GM12878 (cell line): Measurements from ENCODE around the gene ZBTB3. TPM values are rescaled to one million over a fixed set of nuclear protein-coding genes. Genes with fewer than 3 reads are reported as not detected.

Experiments used
- E2F4 ChIP-seq: IDR thresholded peaks from 2 replicates; pipeline ENCODE4 v1.6.1; 2012; ENCODE audit warnings: low read depth, low read length, improper control_type of control experiment
- EGR1 ChIP-seq, 2 experiments: IDR thresholded peaks; 1 replicate in 1 of 2; 2 replicates in 1 of 2; pipeline ENCODE4 v1.6.1; 2011 to 2012; ENCODE audit warnings: low read depth in 2 of 2, low read length in 2 of 2, borderline replicate concordance in 1 of 2, mild to moderate bottlenecking in 1 of 2, moderate library complexity in 1 of 2
- EP300 ChIP-seq, 2 experiments: fragments of 150-350 bp in 1 of 2; IDR thresholded peaks; 2 replicates each; pipeline ENCODE4 v1.6.1; 2011 to 2012; ENCODE audit warnings: low read depth in 2 of 2, low read length in 2 of 2, borderline replicate concordance in 1 of 2, improper control_type of control experiment in 1 of 2, inconsistent platforms in 1 of 2; ENCODE audit not compliant: control insufficient read depth in 1 of 2
- FOXM1 ChIP-seq: IDR thresholded peaks from 2 replicates; pipeline ENCODE4 v1.6.1; 2012; ENCODE audit warnings: low read depth, mild to moderate bottlenecking, inconsistent platforms, low read length, moderate library complexity
- NFXL1 ChIP-seq: fragments of 450-650 bp; IDR thresholded peaks from 2 replicates; pipeline ENCODE4 v1.6.1; 2017; ENCODE audit warnings: antibody characterized with exemption, mild to moderate bottlenecking, borderline replicate concordance
- NR2C1 ChIP-seq: fragments of 450-650 bp; IDR thresholded peaks from 2 replicates; pipeline ENCODE4 v1.6.1; 2017; ENCODE audit warnings: antibody characterized with exemption, mild to moderate bottlenecking, moderate library complexity
- RBBP5 ChIP-seq: fragments of 200-600 bp; sonication (generic); conservative IDR thresholded peaks from 2 replicates; pipeline ENCODE4 v1.6.1; 2016
- RFX5 ChIP-seq: IDR thresholded peaks from 2 replicates; pipeline ENCODE4 v1.6.1; 2011; ENCODE audit warnings: low read depth, low read length, improper control_type of control experiment
- SIX5 ChIP-seq: IDR thresholded peaks from 2 replicates; pipeline ENCODE4 v1.6.1; 2011; ENCODE audit warnings: mild to moderate bottlenecking, low read depth, low read length, moderate library complexity; ENCODE audit not compliant: severe bottlenecking
- SMAD1 ChIP-seq: fragments of 450-650 bp; IDR thresholded peaks from 2 replicates; pipeline ENCODE4 v1.6.1; 2018; ENCODE audit warnings: mild to moderate bottlenecking, low read depth; ENCODE audit not compliant: partially characterized antibody
- SMAD5 ChIP-seq: IDR thresholded peaks from 2 replicates; pipeline ENCODE4 v1.6.1; 2016; ENCODE audit warnings: antibody characterized with exemption, low read depth
- SP1 ChIP-seq: IDR thresholded peaks from one replicate; pipeline ENCODE4 v1.6.1; 2011; ENCODE audit warnings: low read depth, low read length
- TARDBP ChIP-seq: IDR thresholded peaks from 2 replicates; pipeline ENCODE4 v1.6.1; 2016; ENCODE audit warnings: borderline replicate concordance
- TCF7 ChIP-seq: IDR thresholded peaks from 2 replicates; pipeline ENCODE4 v1.6.1; 2014; ENCODE audit warnings: antibody characterized with exemption, borderline replicate concordance
- ZNF592 ChIP-seq: fragments of 450-650 bp; IDR thresholded peaks from 2 replicates; pipeline ENCODE4 v1.6.1; 2017; ENCODE audit warnings: mild to moderate bottlenecking, moderate library complexity
- polyA plus RNA-seq, 11 experiments: library from polyadenylated mRNA; depleted of rRNA in 4 of 11; unstranded in 6 of 11; stranded (reverse) in 5 of 11; fragments of >200 nt; fragmentation: Nextera tagmentation in 4 of 11; fragmentation: Illumina TruSeq in 1 of 11; extraction: Ambion mirVana in 4 of 11; extraction: Trizol in 1 of 11; gene quantifications; 1 replicate in 1 of 11; 2 replicates in 10 of 11; pipeline versions ENCODE4 v1.2.1 to v1.2.3, GENCODE V29; 2011 to 2016; ENCODE audit warnings: inconsistent platforms in 2 of 11, missing spikeins in 2 of 11, low read depth in 1 of 11
- total RNA-seq, 4 experiments: library from RNA; depleted of rRNA in 3 of 4; stranded (reverse); fragments of >200 nt in 3 of 4; fragmentation: Illumina TruSeq in 1 of 4; extraction: Trizol in 1 of 4; gene quantifications; 2 replicates each; pipeline versions ENCODE4 v1.2.1 to v1.2.3, GENCODE V29; 2013 to 2021
- TF ChIP-seq, protein P1 (sequence below): IDR thresholded peaks from 2 replicates; pipeline ENCODE4 v1.6.1; 2012; ENCODE audit warnings: improper control_type of control experiment, low read depth, low read length; ENCODE audit not compliant: insufficient replicate concordance
- TF ChIP-seq, protein P2 (sequence below): IDR thresholded peaks from 2 replicates; pipeline ENCODE4 v1.6.1; 2012; ENCODE audit warnings: low read length, inconsistent platforms

Gene ZBTB3
- total and polyA plus RNA-seq, 10 of the 15 experiments (the other 5 are each of a cell fraction or from before 2014, with no cell fraction given): 1.4 to 7.7 (median 4.8) TPM

- TF ChIP-seq, protein P1, sequence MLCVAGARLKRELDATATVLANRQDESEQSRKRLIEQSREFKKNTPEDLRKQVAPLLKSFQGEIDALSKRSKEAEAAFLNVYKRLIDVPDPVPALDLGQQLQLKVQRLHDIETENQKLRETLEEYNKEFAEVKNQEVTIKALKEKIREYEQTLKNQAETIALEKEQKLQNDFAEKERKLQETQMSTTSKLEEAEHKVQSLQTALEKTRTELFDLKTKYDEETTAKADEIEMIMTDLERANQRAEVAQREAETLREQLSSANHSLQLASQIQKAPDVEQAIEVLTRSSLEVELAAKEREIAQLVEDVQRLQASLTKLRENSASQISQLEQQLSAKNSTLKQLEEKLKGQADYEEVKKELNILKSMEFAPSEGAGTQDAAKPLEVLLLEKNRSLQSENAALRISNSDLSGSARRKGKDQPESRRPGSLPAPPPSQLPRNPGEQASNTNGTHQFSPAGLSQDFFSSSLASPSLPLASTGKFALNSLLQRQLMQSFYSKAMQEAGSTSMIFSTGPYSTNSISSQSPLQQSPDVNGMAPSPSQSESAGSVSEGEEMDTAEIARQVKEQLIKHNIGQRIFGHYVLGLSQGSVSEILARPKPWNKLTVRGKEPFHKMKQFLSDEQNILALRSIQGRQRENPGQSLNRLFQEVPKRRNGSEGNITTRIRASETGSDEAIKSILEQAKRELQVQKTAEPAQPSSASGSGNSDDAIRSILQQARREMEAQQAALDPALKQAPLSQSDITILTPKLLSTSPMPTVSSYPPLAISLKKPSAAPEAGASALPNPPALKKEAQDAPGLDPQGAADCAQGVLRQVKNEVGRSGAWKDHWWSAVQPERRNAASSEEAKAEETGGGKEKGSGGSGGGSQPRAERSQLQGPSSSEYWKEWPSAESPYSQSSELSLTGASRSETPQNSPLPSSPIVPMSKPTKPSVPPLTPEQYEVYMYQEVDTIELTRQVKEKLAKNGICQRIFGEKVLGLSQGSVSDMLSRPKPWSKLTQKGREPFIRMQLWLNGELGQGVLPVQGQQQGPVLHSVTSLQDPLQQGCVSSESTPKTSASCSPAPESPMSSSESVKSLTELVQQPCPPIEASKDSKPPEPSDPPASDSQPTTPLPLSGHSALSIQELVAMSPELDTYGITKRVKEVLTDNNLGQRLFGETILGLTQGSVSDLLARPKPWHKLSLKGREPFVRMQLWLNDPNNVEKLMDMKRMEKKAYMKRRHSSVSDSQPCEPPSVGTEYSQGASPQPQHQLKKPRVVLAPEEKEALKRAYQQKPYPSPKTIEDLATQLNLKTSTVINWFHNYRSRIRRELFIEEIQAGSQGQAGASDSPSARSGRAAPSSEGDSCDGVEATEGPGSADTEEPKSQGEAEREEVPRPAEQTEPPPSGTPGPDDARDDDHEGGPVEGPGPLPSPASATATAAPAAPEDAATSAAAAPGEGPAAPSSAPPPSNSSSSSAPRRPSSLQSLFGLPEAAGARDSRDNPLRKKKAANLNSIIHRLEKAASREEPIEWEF: no peak
- TF ChIP-seq TCF7 (no peak), ZNF592 (no peak), FOXM1 (peak; percentile 70; the same call in 1 of the 2 replicates), NFXL1 (no peak), E2F4 (no peak), RBBP5 (no peak), SMAD1 (no peak), SP1 (peak; percentile 64), EGR1 (IDR thresholded peaks at IDR 0.05; ENCODE audit: borderline replicate concordance in 1 of 2, low read depth in 2 of 2, low read length in 2 of 2) (no peak), RFX5 (no peak), SIX5 (peak; percentile 37), NR2C1 (peak; percentile 25; the same call in 1 of the 2 replicates), SMAD5 (peak; percentile 88), EP300 (IDR thresholded peaks at IDR 0.05; ENCODE audit: borderline replicate concordance in 1 of 2, control insufficient read depth in 1 of 2, low read depth in 2 of 2, low read length in 2 of 2) (no peak), TARDBP (0 out of 2 replicates have a peak, but pooled peaks have one; percentile 27)
- TF ChIP-seq, protein P2, sequence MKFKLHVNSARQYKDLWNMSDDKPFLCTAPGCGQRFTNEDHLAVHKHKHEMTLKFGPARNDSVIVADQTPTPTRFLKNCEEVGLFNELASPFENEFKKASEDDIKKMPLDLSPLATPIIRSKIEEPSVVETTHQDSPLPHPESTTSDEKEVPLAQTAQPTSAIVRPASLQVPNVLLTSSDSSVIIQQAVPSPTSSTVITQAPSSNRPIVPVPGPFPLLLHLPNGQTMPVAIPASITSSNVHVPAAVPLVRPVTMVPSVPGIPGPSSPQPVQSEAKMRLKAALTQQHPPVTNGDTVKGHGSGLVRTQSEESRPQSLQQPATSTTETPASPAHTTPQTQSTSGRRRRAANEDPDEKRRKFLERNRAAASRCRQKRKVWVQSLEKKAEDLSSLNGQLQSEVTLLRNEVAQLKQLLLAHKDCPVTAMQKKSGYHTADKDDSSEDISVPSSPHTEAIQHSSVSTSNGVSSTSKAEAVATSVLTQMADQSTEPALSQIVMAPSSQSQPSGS: no peak; the same call in 1 of the 2 replicates
Measured at GRCh38 chr11:62787005-62787759, 33.2 kb upstream of the ZBTB3 start, which contains the start of gene TMEM179B (continued).
